ENCODE results near the gene CHST6.

DNA sequence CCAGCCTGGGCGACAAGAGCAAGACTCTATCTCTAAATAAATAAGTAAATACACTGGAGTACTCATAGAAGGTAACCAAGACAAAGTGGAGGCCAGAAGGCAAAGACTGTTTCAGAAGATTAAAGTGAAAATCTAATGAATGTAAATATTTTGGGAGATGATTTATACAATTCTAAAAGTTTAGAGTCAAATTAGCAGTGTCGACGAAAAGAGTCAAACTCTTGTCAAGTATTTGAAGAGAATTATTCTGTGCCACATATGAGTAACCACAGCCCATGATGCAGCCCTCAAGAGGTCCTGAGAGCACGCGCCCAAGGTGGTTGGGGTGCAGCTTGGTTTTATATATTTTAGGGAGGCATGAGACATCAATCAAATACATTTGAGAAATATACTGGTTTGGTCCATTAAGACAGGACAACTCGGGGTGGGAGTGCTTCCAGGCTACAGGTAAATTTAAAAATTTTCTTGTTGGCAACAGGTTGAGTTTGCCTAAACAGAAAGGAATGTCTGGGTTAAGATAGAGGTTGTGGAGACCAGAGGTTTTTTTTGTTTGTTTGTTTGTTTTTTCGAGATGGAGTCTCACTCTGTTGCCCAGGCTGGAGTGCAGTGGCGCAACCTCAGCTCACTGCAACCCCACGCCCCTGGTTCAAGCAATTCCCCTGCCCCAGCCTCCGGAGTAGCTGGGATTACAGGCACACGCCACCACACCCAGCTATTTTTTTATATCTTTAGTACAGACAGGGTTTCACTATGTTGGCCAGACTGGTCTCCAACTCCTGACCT lies 65.4 kb downstream of the CHST6 start:
- TF ChIP-seq EZH2 (IDR thresholded peaks at IDR 0.05) (no peak), POLR2AphosphoS5 (IDR thresholded peaks at IDR 0.05; ENCODE audit: borderline replicate concordance, low read depth, low read length) (no peak), FOXP2 (optimal IDR thresholded peaks at IDR 0.05; ENCODE audit: control extremely low read depth, extremely low read length, insufficient read depth) (no peak)
